Sigmoid colon (tissue), 4 donors: ENCODE measurements around the gene ADARB2.

ENCODE experiments used
- POLR2AphosphoS5 ChIP-seq, 4 donors: sonication (generic); formaldehyde crosslinking; IDR thresholded peaks; one replicate each; pipeline ENCODE4 v1.6.1; 2017; ENCODE audit warnings: antibody characterized with exemption in 4 of 4
- TF ChIP-seq, protein P1 (sequence below), 4 experiments: fragments of 450-650 bp in 3 of 4; fragments of 200-600 bp in 1 of 4; IDR thresholded peaks; one replicate each; pipeline ENCODE4 v1.5.1; 2016 to 2019; ENCODE audit warnings: antibody characterized with exemption in 4 of 4, mild to moderate bottlenecking in 3 of 4, moderate library complexity in 2 of 4

DNA sequence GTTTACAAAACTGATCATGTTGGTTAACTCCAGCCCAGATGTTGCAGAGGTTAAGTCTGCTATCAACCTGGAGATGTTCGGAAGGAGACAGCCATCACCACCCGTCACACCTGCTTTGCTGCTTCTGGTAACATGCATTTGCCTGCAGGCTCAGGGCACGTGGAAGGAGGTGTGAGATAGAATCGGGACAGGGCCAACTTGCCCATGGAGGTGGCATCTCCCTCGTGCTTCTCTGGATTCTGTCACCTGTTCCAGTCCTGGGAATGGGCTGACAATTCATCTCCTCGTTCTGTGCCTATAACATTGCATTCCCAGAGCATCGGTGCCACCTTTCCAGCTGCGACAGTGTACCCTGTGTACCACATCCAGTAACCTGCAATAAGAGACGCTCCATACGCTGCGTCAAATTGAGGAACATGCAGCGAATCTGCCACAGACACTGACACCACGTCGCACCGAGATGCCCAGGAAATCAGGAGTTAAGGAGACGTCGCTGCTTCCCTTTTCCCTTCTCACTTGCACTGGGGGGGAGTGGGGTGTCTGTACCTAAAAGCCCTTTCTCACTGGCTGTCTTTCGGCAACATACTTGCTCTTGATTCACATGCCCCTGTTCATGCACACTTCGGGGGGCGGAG lies 65.8 kb downstream of the ADARB2 start:
- TF ChIP-seq, protein P1, sequence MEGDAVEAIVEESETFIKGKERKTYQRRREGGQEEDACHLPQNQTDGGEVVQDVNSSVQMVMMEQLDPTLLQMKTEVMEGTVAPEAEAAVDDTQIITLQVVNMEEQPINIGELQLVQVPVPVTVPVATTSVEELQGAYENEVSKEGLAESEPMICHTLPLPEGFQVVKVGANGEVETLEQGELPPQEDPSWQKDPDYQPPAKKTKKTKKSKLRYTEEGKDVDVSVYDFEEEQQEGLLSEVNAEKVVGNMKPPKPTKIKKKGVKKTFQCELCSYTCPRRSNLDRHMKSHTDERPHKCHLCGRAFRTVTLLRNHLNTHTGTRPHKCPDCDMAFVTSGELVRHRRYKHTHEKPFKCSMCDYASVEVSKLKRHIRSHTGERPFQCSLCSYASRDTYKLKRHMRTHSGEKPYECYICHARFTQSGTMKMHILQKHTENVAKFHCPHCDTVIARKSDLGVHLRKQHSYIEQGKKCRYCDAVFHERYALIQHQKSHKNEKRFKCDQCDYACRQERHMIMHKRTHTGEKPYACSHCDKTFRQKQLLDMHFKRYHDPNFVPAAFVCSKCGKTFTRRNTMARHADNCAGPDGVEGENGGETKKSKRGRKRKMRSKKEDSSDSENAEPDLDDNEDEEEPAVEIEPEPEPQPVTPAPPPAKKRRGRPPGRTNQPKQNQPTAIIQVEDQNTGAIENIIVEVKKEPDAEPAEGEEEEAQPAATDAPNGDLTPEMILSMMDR (IDR thresholded peaks at IDR 0.05), result no peak
- no peak for TF ChIP-seq POLR2AphosphoS5 (IDR thresholded peaks at IDR 0.05)
